Type B pancreatic cell (in vitro differentiated cells): ENCODE measurements around the gene TRPM3. TPM values are rescaled to one million over a fixed set of nuclear protein-coding genes. Genes with fewer than 3 reads are reported as not detected.

Experiments used
- DNase-seq: peaks from one replicate; pipeline ENCODE4 v3.0.0; 2021; ENCODE audit warnings: mixed read lengths; ENCODE audit not compliant: unreplicated experiment; ENCODE audit errors: extremely low spot score
- H3K27ac Mint-ChIP-seq: 2 replicates; pipeline ENCODE4 v1.8.0; 2021; ENCODE audit warnings: mild to moderate bottlenecking, mixed read lengths
- H3K27me3 Mint-ChIP-seq: 2 replicates; pipeline ENCODE4 v1.8.0; 2021; ENCODE audit warnings: mixed read lengths
- H3K36me3 Mint-ChIP-seq: 2 replicates; pipeline ENCODE4 v1.8.0; 2021; ENCODE audit warnings: mixed read lengths
- H3K4me1 Mint-ChIP-seq: one replicate; pipeline ENCODE4 v1.8.0; 2021; ENCODE audit warnings: mixed read lengths; ENCODE audit not compliant: unreplicated experiment
- H3K4me3 Mint-ChIP-seq: 2 replicates; pipeline ENCODE4 v1.8.0; 2021; ENCODE audit warnings: mild to moderate bottlenecking, mixed read lengths
- H3K9me3 Mint-ChIP-seq: 2 replicates; pipeline ENCODE4 v1.8.0; 2021; ENCODE audit warnings: mixed read lengths
- CTCF ChIP-seq: fragments of 200-600 bp; sonication (generic); conservative IDR thresholded peaks from 2 replicates; pipeline ENCODE4 v1.5.0; 2021; ENCODE audit warnings: antibody characterized with exemption, mild to moderate bottlenecking
- total RNA-seq: library from RNA; stranded (reverse); gene quantifications from 2 replicates; pipeline ENCODE4 v1.2.1, GENCODE V29; 2021; ENCODE audit warnings: low replicate concordance

Gene TRPM3
- total RNA-seq, 1 donor from 2014 or later: 17.0 TPM

GRCh38 chr9:70594386-70594944 lies 527.0 kb downstream of the TRPM3 start:
- no peak for DNase-seq
- Mint-ChIP-seq H3K36me3 (peaks cover 3% of the 10 kb centered on the region), H3K27ac (no peak overlapping the region), H3K4me1 (peaks cover under 1% of the 10 kb centered on the region), H3K27me3 (no peaks in the 10 kb centered on the region), H3K9me3 (no peaks in the 10 kb centered on the region), H3K4me3 (no peak overlapping the region)
- no peak for TF ChIP-seq CTCF

- Mint-ChIP-seq H3K27ac (no peak overlapping the region), H3K9me3 (no peaks in the 10 kb centered on the region), H3K27me3 (no peaks in the 10 kb centered on the region), H3K4me3 (no peak overlapping the region), H3K4me1 (peaks cover 8% of the 10 kb centered on the region), H3K36me3 (peaks cover 3% of the 10 kb centered on the region)
- TF ChIP-seq CTCF: no peak
- DNase-seq: no peak
Observed at GRCh38 chr9:70593241-70593640, 528.2 kb downstream of the TRPM3 start.

- no peak for TF ChIP-seq CTCF
- H3K9me3 Mint-ChIP-seq: no peaks in the 10 kb centered on the region
- H3K27me3 Mint-ChIP-seq: no peaks in the 10 kb centered on the region
- no peak overlapping the region for H3K27ac Mint-ChIP-seq
- DNase-seq: no peak
- H3K4me3 Mint-ChIP-seq: no peak overlapping the region
- H3K36me3 Mint-ChIP-seq: no peaks in the 10 kb centered on the region
- H3K4me1 Mint-ChIP-seq: peaks cover 8% of the 10 kb centered on the region
Observed at GRCh38 chr9:70590315-70590677, 531.1 kb downstream of the TRPM3 start.

GRCh38 chr9:70589571-70590314 lies 531.7 kb downstream of the TRPM3 start:
- no peak overlapping the region for H3K4me3 Mint-ChIP-seq
- H3K27ac Mint-ChIP-seq: no peak overlapping the region

GRCh38 chr9:70588999-70589398 lies 532.4 kb downstream of the TRPM3 start:
- Mint-ChIP-seq H3K36me3 (no peaks in the 10 kb centered on the region), H3K4me1 (peaks cover 8% of the 10 kb centered on the region), H3K27me3 (no peaks in the 10 kb centered on the region), H3K9me3 (no peaks in the 10 kb centered on the region), H3K27ac (no peak overlapping the region), H3K4me3 (no peak overlapping the region)
- DNase-seq: no peak
- TF ChIP-seq CTCF: no peak

More at GRCh38 chr9:70589571-70590314, 531.7 kb downstream of the TRPM3 start:
- DNase-seq: no peak
- TF ChIP-seq CTCF: no peak
- Mint-ChIP-seq H3K27me3 (no peaks in the 10 kb centered on the region), H3K36me3 (no peaks in the 10 kb centered on the region), H3K9me3 (no peaks in the 10 kb centered on the region), H3K4me1 (peaks cover 8% of the 10 kb centered on the region)
